Endothelial cell of umbilical vein (primary cell): ENCODE data around the gene PRKG1. TPM values are rescaled to one million over a fixed set of nuclear protein-coding genes. Genes with fewer than 3 reads are reported as not detected.

Experiments used
- BruUV-seq: library from RNA; stranded (reverse); fragments of 400-500 nt; replicated peaks from 2 replicates; lab custom pipeline; 2021; lab: Mats Ljungman, UMichigan
- CTCF ChIA-PET: fragments of 300-600, 350-600 bp; sonication (Branson Sonifier 250); formaldehyde crosslinking; loops from one replicate; lab custom pipeline; 2021; ENCODE audit warnings: antibody characterized with exemption, inconsistent platforms; lab: Charles Lee
- POLR2A ChIA-PET: fragments of 300-600, 350-600 bp; sonication (Branson Sonifier 250); formaldehyde crosslinking; loops from one replicate; lab custom pipeline; 2021; ENCODE audit warnings: antibody characterized with exemption, inconsistent platforms; lab: Charles Lee
- DNase-seq: peaks from one replicate; pipeline ENCODE4 v3.0.0-alpha.2; 2011; ENCODE audit warnings: low read depth, low spot score
- FAIRE-seq: peaks from 2 replicates; lab custom pipeline; 2011; peaks lifted over from hg19 to GRCh38; lab: Jason Lieb, UNC
- H2AFZ ChIP-seq: 2 replicates; pipeline ENCODE4 v1.6.0; 2012; ENCODE audit warnings: low read depth, low read length, control low read depth, inconsistent platforms
- H3K27ac ChIP-seq: 2 replicates; pipeline ENCODE4 v1.5.1; 2011; ENCODE audit warnings: low read depth, mild to moderate bottlenecking, control low read depth, low read length, moderate library complexity; ENCODE audit not compliant: insufficient read depth
- H3K27me3 ChIP-seq, 2 experiments: 2 replicates each; pipeline versions ENCODE4 v1.6.0 to v1.6.1; 2011; ENCODE audit warnings: low read length in 2 of 2, mixed read lengths in 1 of 2; ENCODE audit not compliant: control insufficient read depth in 2 of 2, insufficient read depth in 2 of 2
- H3K36me3 ChIP-seq, 2 experiments: 2 replicates in 1 of 2; 3 replicates in 1 of 2; pipeline ENCODE4 v1.5.1; 2011; ENCODE audit warnings: low read length in 2 of 2, mild to moderate bottlenecking in 1 of 2, moderate library complexity in 1 of 2; ENCODE audit not compliant: control insufficient read depth in 2 of 2, insufficient read depth in 2 of 2; ENCODE audit errors: extremely low read depth in 1 of 2
- H3K4me1 ChIP-seq: 3 replicates; pipeline ENCODE4 v1.5.1; 2011; ENCODE audit warnings: mild to moderate bottlenecking, low read length; ENCODE audit not compliant: control insufficient read depth, insufficient read depth; ENCODE audit errors: extremely low read depth
- H3K4me2 ChIP-seq: 2 replicates; pipeline ENCODE4 v1.6.1; 2011; ENCODE audit warnings: low read length, control low read depth, mixed read lengths; ENCODE audit not compliant: insufficient read depth
- H3K4me3 ChIP-seq, 3 experiments: fragments of 200-600 bp in 1 of 3; sonication (generic), shearing (Covaris generic) in 1 of 3; replicated peaks in 1 of 3; 2 replicates each; pipeline ENCODE4 v1.5.1; 2011 to 2016; ENCODE audit warnings: control low read depth in 3 of 3, low read length in 3 of 3, mild to moderate bottlenecking in 2 of 3, inconsistent platforms in 1 of 3, low read depth in 1 of 3, moderate library complexity in 1 of 3; ENCODE audit not compliant: insufficient read depth in 1 of 3
- H3K79me2 ChIP-seq: 2 replicates; pipeline ENCODE4 v1.6.0; 2012; ENCODE audit warnings: low read length, inconsistent platforms; ENCODE audit not compliant: control insufficient read depth, insufficient read depth
- H3K9ac ChIP-seq: replicated peaks from 2 replicates; pipeline ENCODE3; 2011; ENCODE audit warnings: low read length, control low read depth; ENCODE audit not compliant: insufficient read depth; ENCODE audit errors: extremely low read depth
- H3K9me1 ChIP-seq: replicated peaks from 3 replicates; pipeline ENCODE4 v1.6.0; 2011; ENCODE audit warnings: mild to moderate bottlenecking, low read length; ENCODE audit not compliant: control insufficient read depth, insufficient read depth; ENCODE audit errors: extremely low read depth
- H3K9me3 ChIP-seq: replicated peaks from 2 replicates; pipeline ENCODE4 v1.5.1; 2012; ENCODE audit warnings: low read length, inconsistent platforms; ENCODE audit not compliant: control insufficient read depth, insufficient read depth
- H4K20me1 ChIP-seq: replicated peaks from 2 replicates; pipeline ENCODE3; 2011; ENCODE audit warnings: mild to moderate bottlenecking, low read length; ENCODE audit not compliant: control insufficient read depth, insufficient read depth; ENCODE audit errors: extremely low read depth
- EZH2 ChIP-seq: IDR thresholded peaks from 2 replicates; pipeline ENCODE4 v1.6.1; 2012; ENCODE audit warnings: borderline replicate concordance, low read depth, mild to moderate bottlenecking, moderate library complexity, low read length, inconsistent platforms; ENCODE audit not compliant: severe bottlenecking
- FOS ChIP-seq: IDR thresholded peaks from 2 replicates; pipeline ENCODE4 v1.6.1; 2011; ENCODE audit warnings: mild to moderate bottlenecking, low read length, moderate library complexity, borderline replicate concordance; ENCODE audit not compliant: insufficient read depth
- GATA2 ChIP-seq: IDR thresholded peaks from 2 replicates; pipeline ENCODE4 v1.7.0; 2011; ENCODE audit warnings: low read depth, mild to moderate bottlenecking, moderate library complexity, mixed read lengths, low read length; ENCODE audit not compliant: insufficient read length, insufficient read depth
- JUN ChIP-seq: IDR thresholded peaks from 2 replicates; pipeline ENCODE4 v1.6.1; 2011; ENCODE audit warnings: borderline replicate concordance, low read depth; ENCODE audit not compliant: insufficient read length, insufficient read depth
- MYC ChIP-seq: IDR thresholded peaks from one replicate; pipeline ENCODE4 v1.6.1; 2011; ENCODE audit warnings: mild to moderate bottlenecking, low read depth, low read length
- POLR2AphosphoS5 ChIP-seq: IDR thresholded peaks from 2 replicates; pipeline ENCODE4 v1.6.1; 2012; ENCODE audit warnings: low read depth, mild to moderate bottlenecking, control low read depth, low read length, moderate library complexity; ENCODE audit not compliant: insufficient read depth
- dilution Hi-C: fragments of 300-500 bp; cut with MboI; formaldehyde crosslinking; loops from one replicate; pipeline ENCODE4 v1.15.0; 2019; ENCODE audit warnings: low sequenced_read_pairs; ENCODE audit not compliant: extremely low pct_ligation_motif_present
- intact Hi-C: fragments of 100-400 bp; cut with micrococcal nuclease; formaldehyde crosslinking; loops from one replicate; pipeline ENCODE4 v1.10.0; 2022
- polyA plus RNA-seq, 4 experiments: library from polyadenylated mRNA; depleted of rRNA in 3 of 4; stranded (reverse) in 3 of 4; unstranded in 1 of 4; fragments of >200 nt; gene quantifications; 2 replicates each; pipeline versions ENCODE4 v1.2.1 to v1.2.3, GENCODE V29; 2011 to 2012; ENCODE audit warnings: missing spikeins in 1 of 4
- total RNA-seq: library from RNA; stranded (reverse); gene quantifications from 2 replicates; pipeline ENCODE4 v1.2.3, GENCODE V29; 2021
- TF ChIP-seq, protein P1 (sequence below): IDR thresholded peaks from 2 replicates; pipeline ENCODE4 v1.6.1; 2011; ENCODE audit not compliant: insufficient read depth, insufficient read length

The PRKG1 gene
- total and polyA plus RNA-seq, 2 donors (not counting 3 experiments of a cell fraction or from before 2014, with no cell fraction given), result 0.01 to 0.18 TPM

DNA sequence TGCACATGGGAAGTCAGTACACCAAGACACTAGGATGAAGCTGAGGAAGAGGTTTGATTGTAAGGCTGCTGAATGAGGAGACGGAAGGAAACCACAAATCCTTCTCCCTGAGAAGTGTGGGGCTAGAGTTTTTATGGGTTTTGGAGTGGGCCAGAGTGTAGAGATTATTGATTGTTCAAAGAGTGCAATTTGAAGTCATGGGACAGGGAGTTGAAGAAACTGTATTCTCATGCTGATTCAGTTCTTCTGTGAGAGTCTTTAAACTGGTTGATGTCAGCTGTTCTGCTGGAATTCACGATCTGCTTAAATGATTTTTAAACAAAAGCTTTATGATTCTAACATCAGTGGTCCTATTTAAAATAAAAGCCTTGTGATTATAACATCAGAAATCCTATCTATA, 533.9 kb downstream of the PRKG1 start:
- no peaks in the 10 kb centered on the region for H3K9me3 ChIP-seq
- no peak for DNase-seq
- H3K4me1 ChIP-seq, result no peaks in the 10 kb centered on the region
- FAIRE-seq, result peak; percentile 49
- no peak overlapping the region for H3K9ac ChIP-seq
- no peak overlapping the region for H2AFZ ChIP-seq
- no peaks in the 10 kb centered on the region for H3K36me3 ChIP-seq
- dilution Hi-C loops (no loop called here), intact Hi-C loops (no loop called here)
- H3K27ac ChIP-seq, result no peak overlapping the region
- no TSS peak for BruUV-seq
- H3K4me2 ChIP-seq, result no peak overlapping the region
- no peaks in the 10 kb centered on the region for H3K79me2 ChIP-seq
- TF ChIP-seq, protein P1, sequence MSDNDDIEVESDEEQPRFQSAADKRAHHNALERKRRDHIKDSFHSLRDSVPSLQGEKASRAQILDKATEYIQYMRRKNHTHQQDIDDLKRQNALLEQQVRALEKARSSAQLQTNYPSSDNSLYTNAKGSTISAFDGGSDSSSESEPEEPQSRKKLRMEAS, result no peak
- TF ChIP-seq JUN, result no peak
- TF ChIP-seq EZH2, result no peak
- TF ChIP-seq POLR2AphosphoS5, result no peak
- TF ChIP-seq MYC, result no peak
- TF ChIP-seq GATA2, result no peak
- ChIA-PET POLR2A (no interaction called here), CTCF (interaction anchor here (1.0 kb wide), 1 partner anchor 77 kb away, joined by 3 read pairs; no protein-coding TSS in a partner anchor)
- no peaks in the 10 kb centered on the region for H4K20me1 ChIP-seq
- H3K27me3 ChIP-seq, result no peaks in the 10 kb centered on the region
- H3K9me1 ChIP-seq, result no peaks in the 10 kb centered on the region
- no peak overlapping the region for H3K4me3 ChIP-seq

DNA sequence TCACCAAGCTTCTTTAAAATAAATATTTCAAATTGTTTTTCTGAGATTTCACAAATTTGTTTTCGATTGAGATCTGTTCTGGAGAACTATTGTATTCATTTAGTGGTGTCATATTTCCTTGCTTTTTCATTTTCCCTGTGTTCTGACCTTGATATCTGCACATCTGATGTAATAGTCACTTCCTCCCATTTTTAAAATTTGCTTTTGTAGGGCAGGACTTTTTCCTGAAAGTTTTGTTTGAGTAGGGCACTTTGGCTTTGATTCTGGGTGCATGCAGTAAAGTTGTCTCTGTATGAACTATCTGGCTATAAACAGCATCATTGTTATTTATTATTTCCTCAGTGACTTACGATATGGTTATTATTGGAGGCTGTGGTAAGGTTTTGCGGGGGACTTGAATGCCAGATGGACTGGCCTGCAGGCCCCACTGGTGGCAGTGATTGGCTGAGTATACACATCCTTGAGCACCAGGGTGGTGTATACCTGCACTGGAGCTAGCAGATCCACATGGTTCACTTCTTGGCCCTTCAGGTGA, 541.5 kb downstream of the PRKG1 start:
- TF ChIP-seq GATA2, result peak; percentile 93
- TF ChIP-seq FOS, result peak; percentile 42
- TF ChIP-seq POLR2AphosphoS5, result peak; percentile 50
- peak; percentile 77 for TF ChIP-seq JUN
- TF ChIP-seq, protein P1, result no peak
- Histone ChIP-seq H3K9ac (no peak overlapping the region), H3K27me3 (no peaks in the 10 kb centered on the region), H3K4me1 (peaks cover 11% of the 10 kb centered on the region), H3K4me3 (no peak overlapping the region), H4K20me1 (no peaks in the 10 kb centered on the region), H3K79me2 (no peaks in the 10 kb centered on the region), H3K4me2 (peak overlapping the region; percentile 56), H3K27ac (no peak overlapping the region), H3K36me3 (no peaks in the 10 kb centered on the region), H2AFZ (no peak overlapping the region), H3K9me1 (no peaks in the 10 kb centered on the region), H3K9me3 (no peaks in the 10 kb centered on the region)
- BruUV-seq, result no TSS peak
- dilution Hi-C loops (no loop called here), intact Hi-C loops (loop anchor here (2.0 kb wide), 2 partner anchors 27 to 83 kb away; partner anchors contain the start of gene CSTF2T)
- FAIRE-seq, result peak; percentile 81
- DNase-seq, result peak; percentile 79
- ChIA-PET POLR2A (no interaction called here), CTCF (interaction anchor here (1.4 kb wide), 1 partner anchor 12 kb away, joined by 3 read pairs; no protein-coding TSS in a partner anchor)
